PC-3 (cell line): ENCODE results near the gene SNAPC1. TPM values are rescaled to one million over a fixed set of nuclear protein-coding genes. Genes with fewer than 3 reads are reported as not detected.
A peak's percentile ranks its signal among the peaks of the same experiment; 100 is the strongest.

ENCODE experiments used
- ATAC-seq: fragments of 200-7000 bp; cut with Tn5 transposase; 2 replicates; pipeline ENCODE4 v1.9.1; 2020; ENCODE audit warnings: mild to moderate bottlenecking, moderate library complexity
- BruUV-seq: library from RNA; stranded (reverse); fragments of 400-500 nt; replicated peaks from 2 replicates; lab custom pipeline; 2021; lab: Mats Ljungman, UMichigan
- CTCF ChIA-PET: fragments of 300-600 bp; sonication (Branson Sonifier 250); formaldehyde crosslinking; loops from one replicate; lab custom pipeline; 2022; ENCODE audit warnings: antibody characterized with exemption; lab: Charles Lee
- POLR2A ChIA-PET: fragments of 300-600 bp; sonication (Branson Sonifier 250); formaldehyde crosslinking; loops from one replicate; lab custom pipeline; 2022; ENCODE audit warnings: antibody characterized with exemption; ENCODE audit not compliant: unreplicated experiment; lab: Charles Lee
- DNase-seq: peaks from one replicate; pipeline ENCODE4 v3.0.0-alpha.2; 2015
- H2AFZ ChIP-seq: fragments of 300-600 bp; sonication (generic); 2 replicates; pipeline ENCODE4 v1.6.0; 2016; ENCODE audit warnings: antibody characterized with exemption, low read length
- H3F3A ChIP-seq: fragments of 300-600 bp; sonication (generic); one replicate; pipeline ENCODE4 v1.6.0; 2017; ENCODE audit warnings: antibody characterized with exemption, low read length, control low read depth, mild to moderate bottlenecking; ENCODE audit not compliant: unreplicated experiment
- H3K27ac ChIP-seq: fragments of 300-600 bp; sonication (generic); 2 replicates; pipeline ENCODE4 v1.5.1; 2016; ENCODE audit warnings: mild to moderate bottlenecking, low read length
- H3K27me3 ChIP-seq: fragments of 300-600 bp; sonication (generic); 2 replicates; pipeline ENCODE4 v1.6.1; 2016; ENCODE audit warnings: low read length, mixed read lengths
- H3K36me3 ChIP-seq: fragments of 300-600 bp; sonication (generic); 2 replicates; pipeline ENCODE4 v1.6.1; 2016; ENCODE audit warnings: low read depth, mixed run types, low read length, mixed read lengths
- H3K4me1 ChIP-seq: fragments of 300-600 bp; sonication (generic); 2 replicates; pipeline ENCODE4 v1.5.1; 2016; ENCODE audit warnings: low read length; ENCODE audit not compliant: insufficient read depth
- H3K4me2 ChIP-seq: fragments of 300-600 bp; sonication (generic); 2 replicates; pipeline ENCODE4 v1.6.0; 2016; ENCODE audit warnings: low read length
- H3K4me3 ChIP-seq: fragments of 300-600 bp; sonication (generic); 2 replicates; pipeline ENCODE4 v1.5.1; 2016; ENCODE audit warnings: mild to moderate bottlenecking, low read length, mixed read lengths
- H3K79me2 ChIP-seq: fragments of 300-600 bp; sonication (generic); 2 replicates; pipeline ENCODE4 v1.6.1; 2017; ENCODE audit warnings: low read length, mixed read lengths
- H3K9ac ChIP-seq: fragments of 300-600 bp; sonication (generic); 2 replicates; pipeline ENCODE4 v1.6.0; 2016; ENCODE audit warnings: mild to moderate bottlenecking, low read length
- H3K9me2 ChIP-seq: fragments of 300-600 bp; sonication (generic); replicated peaks from 2 replicates; pipeline ENCODE4 v1.6.1; 2016; ENCODE audit warnings: mixed run types, low read length, mixed read lengths
- H3K9me3 ChIP-seq: fragments of 300-600 bp; sonication (generic); 2 replicates; pipeline ENCODE4 v1.6.1; 2016; ENCODE audit warnings: low read length, mixed read lengths
- H4K20me1 ChIP-seq: fragments of 300-600 bp; sonication (generic); 2 replicates; pipeline ENCODE4 v1.6.1; 2016; ENCODE audit warnings: low read length, mixed read lengths
- EZH2 ChIP-seq: fragments of 300-600 bp; sonication (generic); IDR thresholded peaks from one replicate; pipeline ENCODE4 v1.6.1; 2017; ENCODE audit warnings: antibody characterized with exemption, mild to moderate bottlenecking, low read length; ENCODE audit not compliant: unreplicated experiment
- EZH2phosphoT487 ChIP-seq: fragments of 300-600 bp; sonication (generic); IDR thresholded peaks from 2 replicates; pipeline ENCODE4 v1.6.1; 2018; ENCODE audit warnings: mild to moderate bottlenecking, antibody characterized with exemption, low read length, borderline replicate concordance
- intact Hi-C: fragments of 100-400 bp; cut with micrococcal nuclease; formaldehyde crosslinking; loops from 2 replicates; pipeline ENCODE4 v1.9.0; 2023
- total RNA-seq: library from RNA; depleted of rRNA; stranded (reverse); fragments of >200 nt; gene quantifications from 2 replicates; pipeline ENCODE4 v1.2.3, GENCODE V29; 2014; rRNA removed
- TF ChIP-seq, protein P1 (sequence below): fragments of 300-600 bp; sonication (generic); conservative IDR thresholded peaks from 2 replicates; pipeline ENCODE4 v1.5.1; 2017; ENCODE audit warnings: antibody characterized with exemption, low read depth, mild to moderate bottlenecking, low read length

The SNAPC1 gene
- total RNA-seq, 1 experiment from 2014 or later: 26.7 TPM

DNA sequence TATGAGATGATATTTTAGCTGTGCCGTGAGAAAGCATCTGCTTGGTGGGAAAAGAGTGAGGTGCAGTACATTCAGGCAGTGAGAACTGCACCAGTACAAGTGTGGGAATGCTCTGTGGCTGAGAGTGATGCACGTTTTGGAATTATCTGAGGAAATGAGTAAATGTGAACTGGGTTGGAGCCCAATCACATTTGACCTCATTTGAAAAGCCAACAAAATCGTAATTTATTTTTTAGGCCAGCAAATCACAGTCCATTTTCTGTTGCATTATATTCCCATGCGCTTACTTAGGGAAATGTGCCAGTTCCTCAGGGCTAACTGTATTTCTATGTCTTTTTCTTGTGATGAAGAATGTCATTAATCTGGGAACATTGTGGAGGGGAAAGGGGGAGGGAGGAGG is 77.3 kb downstream of the SNAPC1 start:
- H3K27ac ChIP-seq: peak overlapping the region; percentile 73
- ChIA-PET CTCF (interaction anchor here (0.9 kb wide), 1 partner anchor 287 kb away, joined by 4 read pairs; no protein-coding TSS in a partner anchor), POLR2A (interaction anchor here (0.5 kb wide), 1 partner anchor 178 kb away, joined by 16 read pairs; no protein-coding TSS in a partner anchor)

DNA sequence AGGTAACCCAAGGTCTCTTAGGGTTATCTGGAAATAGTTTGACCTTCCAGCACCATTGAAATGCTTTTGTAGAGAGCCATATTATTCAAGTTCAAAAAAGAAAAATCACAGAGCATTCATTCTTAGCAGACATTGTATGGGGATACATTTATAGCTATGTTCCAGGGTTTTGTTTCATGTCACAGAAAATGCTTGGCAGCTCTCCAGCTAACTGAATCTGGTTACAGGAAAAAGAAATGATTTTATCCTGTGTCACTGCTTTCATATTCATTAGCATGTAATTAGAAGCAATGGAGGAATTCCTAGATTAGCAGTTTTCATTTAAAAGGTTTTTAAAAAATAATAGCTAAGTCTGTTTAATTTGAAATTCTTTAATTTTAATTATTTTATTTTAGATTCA is 78.9 kb downstream of the SNAPC1 start:
- no peak overlapping the region for H3K27ac ChIP-seq
- H3K27me3 ChIP-seq: no peaks in the 10 kb centered on the region
- H3K4me2 ChIP-seq: no peak overlapping the region
- no peaks in the 10 kb centered on the region for H3F3A ChIP-seq
- no peaks in the 10 kb centered on the region for H3K9me2 ChIP-seq
- no peaks in the 10 kb centered on the region for H3K36me3 ChIP-seq
- H3K4me3 ChIP-seq: no peak overlapping the region
- no TSS peak for BruUV-seq
- H3K9me3 ChIP-seq: peaks cover 4% of the 10 kb centered on the region; the same call in 1 of the 2 replicates
- H3K79me2 ChIP-seq: no peaks in the 10 kb centered on the region
- TF ChIP-seq, protein P1, sequence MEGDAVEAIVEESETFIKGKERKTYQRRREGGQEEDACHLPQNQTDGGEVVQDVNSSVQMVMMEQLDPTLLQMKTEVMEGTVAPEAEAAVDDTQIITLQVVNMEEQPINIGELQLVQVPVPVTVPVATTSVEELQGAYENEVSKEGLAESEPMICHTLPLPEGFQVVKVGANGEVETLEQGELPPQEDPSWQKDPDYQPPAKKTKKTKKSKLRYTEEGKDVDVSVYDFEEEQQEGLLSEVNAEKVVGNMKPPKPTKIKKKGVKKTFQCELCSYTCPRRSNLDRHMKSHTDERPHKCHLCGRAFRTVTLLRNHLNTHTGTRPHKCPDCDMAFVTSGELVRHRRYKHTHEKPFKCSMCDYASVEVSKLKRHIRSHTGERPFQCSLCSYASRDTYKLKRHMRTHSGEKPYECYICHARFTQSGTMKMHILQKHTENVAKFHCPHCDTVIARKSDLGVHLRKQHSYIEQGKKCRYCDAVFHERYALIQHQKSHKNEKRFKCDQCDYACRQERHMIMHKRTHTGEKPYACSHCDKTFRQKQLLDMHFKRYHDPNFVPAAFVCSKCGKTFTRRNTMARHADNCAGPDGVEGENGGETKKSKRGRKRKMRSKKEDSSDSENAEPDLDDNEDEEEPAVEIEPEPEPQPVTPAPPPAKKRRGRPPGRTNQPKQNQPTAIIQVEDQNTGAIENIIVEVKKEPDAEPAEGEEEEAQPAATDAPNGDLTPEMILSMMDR: no peak
- TF ChIP-seq EZH2phosphoT487 (no peak), EZH2 (no peak)
- intact Hi-C loops: no loop called here
- POLR2A ChIA-PET: interaction anchor here (0.7 kb wide), 1 partner anchor 292 kb away, joined by 4 read pairs; no protein-coding TSS in a partner anchor
- no peak for ATAC-seq
- DNase-seq: peak; percentile 50
- CTCF ChIA-PET: interaction anchor here (0.9 kb wide), 1 partner anchor 285 kb away, joined by 3 read pairs; no protein-coding TSS in a partner anchor
- no peak overlapping the region for H3K9ac ChIP-seq
- no peaks in the 10 kb centered on the region for H4K20me1 ChIP-seq
- H3K4me1 ChIP-seq: peaks cover 29% of the 10 kb centered on the region
- H2AFZ ChIP-seq: no peak overlapping the region

More for the DNA sequence above, 77.3 kb downstream of the SNAPC1 start:
- Histone ChIP-seq H3K9me3 (no peaks in the 10 kb centered on the region), H3K79me2 (no peaks in the 10 kb centered on the region), H3K9me2 (no peaks in the 10 kb centered on the region), H4K20me1 (no peaks in the 10 kb centered on the region), H3K4me2 (peak overlapping the region; percentile 45; the same call in 1 of the 2 replicates), H3K4me3 (no peak overlapping the region), H2AFZ (no peak overlapping the region; the same call in 1 of the 2 replicates), H3K27me3 (no peaks in the 10 kb centered on the region), H3F3A (no peaks in the 10 kb centered on the region), H3K9ac (peak overlapping the region; percentile 64), H3K36me3 (no peaks in the 10 kb centered on the region), H3K4me1 (peaks cover 29% of the 10 kb centered on the region)
- no TSS peak for BruUV-seq
- intact Hi-C loops: loop anchor here (5.0 kb wide), 2 partner anchors 107 to 207 kb away; no protein-coding TSS in a partner anchor
- TF ChIP-seq EZH2phosphoT487 (no peak), EZH2 (no peak)
- TF ChIP-seq, protein P1: no peak
- ATAC-seq (peak; percentile 37), DNase-seq (peak; percentile 22)

Other genes starting within 250 kb of the SNAPC1 start
- 266 and 319 TPM in 2 replicates for gene HIF1A, start 66.9 kb upstream of the SNAPC1 start, total RNA-seq
- 15.6 and 17.6 TPM in 2 replicates for gene SYT16, start 50.3 kb downstream of the SNAPC1 start, total RNA-seq